Adrenal gland (tissue), 12 donors: ENCODE data around the gene HECW1. TPM values are rescaled to one million over a fixed set of nuclear protein-coding genes. Genes with fewer than 3 reads are reported as not detected.

ENCODE experiments used
- DNase-seq, 7 donors: peaks; one replicate each; pipeline ENCODE4 v3.0.0-alpha.2; 2019 to 2020
- H3K27ac ChIP-seq, 5 donors: fragments of 200-600 bp; sonication (generic) in 4 of 5; 1 replicate in 3 of 5; 2 replicates in 2 of 5; pipeline versions ENCODE4 v1.5.1 to v1.8.0; 2016 to 2020; ENCODE audit warnings: mild to moderate bottlenecking in 1 of 5
- H3K27me3 ChIP-seq: fragments of 200-600 bp; 2 replicates; pipeline ENCODE4 v1.8.0; 2021
- H3K36me3 ChIP-seq, 2 donors: fragments of 200-600 bp; replicated peaks in 1 of 2; 1 replicate in 1 of 2; 2 replicates in 1 of 2; pipeline versions ENCODE4 v1.5.1 to v1.8.0; 2018 to 2022
- H3K4me1 ChIP-seq, 2 donors: fragments of 200-600 bp; replicated peaks in 1 of 2; 1 replicate in 1 of 2; 2 replicates in 1 of 2; pipeline versions ENCODE4 v1.5.1 to v1.8.0; 2018 to 2021
- H3K4me3 ChIP-seq, 4 donors: fragments of 200-600 bp; sonication (generic) in 3 of 4; one replicate each; pipeline ENCODE4 v1.5.1; 2016 to 2018
- H3K9me3 ChIP-seq, 3 donors: fragments of 200-600 bp; sonication (generic) in 1 of 3; replicated peaks in 1 of 3; 1 replicate in 2 of 3; 2 replicates in 1 of 3; pipeline versions ENCODE4 v1.5.1 to v1.8.0; 2016 to 2021
- CTCF ChIP-seq, 6 experiments: fragments of 450-650 bp in 4 of 6; fragments of 200-600 bp in 2 of 6; sonication (generic) in 1 of 6; IDR thresholded peaks; 1 replicate in 5 of 6; 2 replicates in 1 of 6; pipeline versions ENCODE4 v1.5.1 to v1.8.0; 2016 to 2021; ENCODE audit warnings: antibody characterized with exemption in 6 of 6, mild to moderate bottlenecking in 2 of 6, moderate library complexity in 1 of 6
- POLR2A ChIP-seq, 2 donors: fragments of 450-650 bp; IDR thresholded peaks; one replicate each; pipeline ENCODE4 v1.6.1; 2017; ENCODE audit warnings: antibody characterized with exemption in 2 of 2, mild to moderate bottlenecking in 2 of 2, moderate library complexity in 1 of 2
- WGBS, 4 donors: extraction: QIAGEN DNeasy Blood & Tissue Kit in 2 of 4; methylation state at CpG; one replicate each; pipeline versions ENCODE4 v1.1.5 to v1.1.7; 2013 to 2017; 5-methylcytosine and 5-hydroxymethylcytosine counted together
- intact Hi-C, 2 donors: fragments of 100-400 bp; cut with DNase I; formaldehyde crosslinking; loops; one replicate each; pipeline versions ENCODE4 v1.14.1 to v1.15.0; 2022 to 2023
- polyA plus RNA-seq, 3 donors: library from polyadenylated mRNA; stranded (reverse); fragments of 200-250 nt in 2 of 3; fragments of 350-450 nt in 1 of 3; fragmentation: Illumina TruSeq in 1 of 3; extraction: RNeasy Lipid Tissue Mini Kit (QIAGEN cat#74804) in 1 of 3; gene quantifications; one replicate each; pipeline ENCODE4 v1.2.3, GENCODE V29; 2013 to 2014
- total RNA-seq, 9 donors: library from RNA; depleted of rRNA in 4 of 9; stranded (reverse); fragments of >200 nt in 4 of 9; fragments of 120-200 nt in 1 of 9; fragmentation: NEBNext Ultra II Directional in 1 of 9; extraction: Animal tissue kit (Norgen Biotek cat#: 25700) in 1 of 9; gene quantifications; one replicate each; pipeline versions ENCODE4 v1.1.0 to v1.2.4, GENCODE V29; 2013 to 2023
- donor health status: healthy with polysubstance abuse.
- donor health status: Bipolar disorder and iron deficiency.
- donor health status: DM: yes; HTN: yes; CAD: no.
- donor health status: DM: no; HTN: no; CAD: no.
- donor health status: DM: no; HTN: no; CAD: no.
- donor health status: DM: yes; HTN: yes; CAD: no.

The HECW1 gene
- total and polyA plus RNA-seq, 12 donors: under 0.01 to 3.2 (median 0.06) TPM; not detected in 4

- Histone ChIP-seq H3K27ac (no peak overlapping the region), H3K36me3 (no peaks in the 10 kb centered on the region), H3K4me1 (no peaks in the 10 kb centered on the region), H3K4me3 (no peak overlapping the region), H3K9me3 (no peaks in the 10 kb centered on the region), H3K27me3 (peaks cover under 1% of the 10 kb centered on the region)
- 85 to 92% (median 88%) methylated on average over 7 of the region's 7 CpGs for WGBS, 4 donors
- no peak for DNase-seq
- intact Hi-C loops: no loop called here
- TF ChIP-seq POLR2A (IDR thresholded peaks at IDR 0.05) (no peak), CTCF (IDR thresholded peaks at IDR 0.05) (no peak)
Observed at GRCh38 chr7:43192806-43193460, 80.5 kb downstream of the HECW1 start.

- 63 to 91% (median 67%) methylated on average over 2 of the region's 2 CpGs for WGBS, 4 donors
- TF ChIP-seq CTCF (IDR thresholded peaks at IDR 0.05): no peak
- TF ChIP-seq POLR2A (IDR thresholded peaks at IDR 0.05): no peak
- Histone ChIP-seq H3K4me3 (no peak overlapping the region), H3K4me1 (no peaks in the 10 kb centered on the region), H3K36me3 (no peaks in the 10 kb centered on the region), H3K27ac (no peak overlapping the region), H3K27me3 (no peaks in the 10 kb centered on the region), H3K9me3 (no peaks in the 10 kb centered on the region)
- intact Hi-C loops: no loop called here
- DNase-seq: no peak
Observed at GRCh38 chr7:43193893-43194292, 81.4 kb downstream of the HECW1 start.

GRCh38 chr7:43195256-43195655 lies 82.8 kb downstream of the HECW1 start:
- WGBS, 4 donors: 74 to 87% (median 84%) methylated on average over 6 to 7 of the region's 7 CpGs
- no peak for DNase-seq
- intact Hi-C loops: no loop called here

GRCh38 chr7:43195768-43196167 lies 83.3 kb downstream of the HECW1 start:
- no peaks in the 10 kb centered on the region for H3K36me3 ChIP-seq
- H3K27ac ChIP-seq: no peak overlapping the region
- intact Hi-C loops: no loop called here
- WGBS, 4 donors: 80 to 92% (median 91%) methylated on average over 5 of the region's 5 CpGs
- H3K4me3 ChIP-seq: no peak overlapping the region
- H3K9me3 ChIP-seq: no peaks in the 10 kb centered on the region
- DNase-seq: no peak
- no peak for TF ChIP-seq POLR2A (IDR thresholded peaks at IDR 0.05)
- no peak for TF ChIP-seq CTCF (IDR thresholded peaks at IDR 0.05)
- H3K27me3 ChIP-seq: no peaks in the 10 kb centered on the region
- no peaks in the 10 kb centered on the region for H3K4me1 ChIP-seq

More at GRCh38 chr7:43195256-43195655, 82.8 kb downstream of the HECW1 start:
- TF ChIP-seq CTCF (IDR thresholded peaks at IDR 0.05): no peak
- no peak for TF ChIP-seq POLR2A (IDR thresholded peaks at IDR 0.05)
- H3K4me3 ChIP-seq: no peak overlapping the region
- H3K27me3 ChIP-seq: no peaks in the 10 kb centered on the region
- H3K9me3 ChIP-seq: no peaks in the 10 kb centered on the region
- H3K4me1 ChIP-seq: no peaks in the 10 kb centered on the region
- no peak overlapping the region for H3K27ac ChIP-seq
- no peaks in the 10 kb centered on the region for H3K36me3 ChIP-seq
